Measurements from ENCODE around the gene LRFN5.
"Not testable (repeated sequence)": the region's sequence is repeated elsewhere in the genome, so short reads cannot be mapped to it uniquely, and the experiment has no call there.

The LRFN5 gene

GRCh38 chr14:41636492-41637392 is 30.1 kb downstream of the LRFN5 start:
- no peak for DNase-seq (ENCODE audit: low read depth in 2 of 2)

GRCh38 chr14:41641690-41642089 is 35.0 kb downstream of the LRFN5 start:
- no peak for DNase-seq (ENCODE audit: low read depth in 2 of 2)

DNA sequence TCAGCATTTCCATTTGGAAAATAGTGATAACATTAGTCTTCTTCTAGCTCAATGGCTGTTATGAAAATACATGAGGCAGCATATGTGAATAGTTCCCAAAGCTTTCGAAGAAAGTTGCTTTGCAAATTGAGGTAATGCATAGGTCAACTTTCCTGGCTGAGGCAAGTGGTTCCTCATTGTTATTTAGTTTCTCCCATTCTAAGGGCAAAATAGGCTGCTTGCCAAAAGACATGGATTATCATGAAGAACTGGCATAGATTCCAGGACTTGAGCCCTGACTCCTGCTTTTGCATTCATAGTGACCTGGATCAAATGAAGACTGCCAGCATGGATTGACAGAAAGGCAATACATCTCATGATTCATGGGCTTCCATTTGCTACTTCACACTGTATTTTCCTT is 35.7 kb downstream of the LRFN5 start:
- DNase-seq (ENCODE audit: low read depth in 2 of 2), result no peak

- DNase-seq (ENCODE audit: low read depth in 2 of 2), result no peak
Observed at GRCh38 chr14:41642789-41643188, 36.1 kb downstream of the LRFN5 start.

GRCh38 chr14:41644606-41645005 is 37.9 kb downstream of the LRFN5 start:
- no peak for DNase-seq (ENCODE audit: low read depth in 2 of 2)

GRCh38 chr14:41650802-41651201 is 44.1 kb downstream of the LRFN5 start:
- no peak for DNase-seq (ENCODE audit: low read depth in 2 of 2)

DNA sequence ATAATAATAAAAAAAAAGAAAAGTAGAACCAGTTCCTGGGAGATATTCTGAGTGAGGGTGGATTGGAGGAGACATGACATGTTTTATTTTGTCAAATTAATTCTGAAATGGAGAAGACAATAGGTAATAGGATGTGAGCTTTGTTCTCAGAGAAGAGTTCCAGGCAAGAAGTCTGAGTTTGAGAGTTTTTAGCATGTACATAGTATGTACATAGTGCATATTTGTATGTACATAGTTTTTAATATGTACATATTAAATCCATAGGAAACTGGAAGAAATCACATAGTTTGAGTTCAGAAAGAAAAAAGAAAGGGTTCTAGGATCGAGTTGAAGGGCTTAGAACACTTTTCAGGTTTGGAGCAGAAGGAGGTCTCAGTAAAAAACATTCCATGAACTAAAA is 47.5 kb downstream of the LRFN5 start:
- DNase-seq (ENCODE audit: low read depth in 2 of 2), result no peak

DNA sequence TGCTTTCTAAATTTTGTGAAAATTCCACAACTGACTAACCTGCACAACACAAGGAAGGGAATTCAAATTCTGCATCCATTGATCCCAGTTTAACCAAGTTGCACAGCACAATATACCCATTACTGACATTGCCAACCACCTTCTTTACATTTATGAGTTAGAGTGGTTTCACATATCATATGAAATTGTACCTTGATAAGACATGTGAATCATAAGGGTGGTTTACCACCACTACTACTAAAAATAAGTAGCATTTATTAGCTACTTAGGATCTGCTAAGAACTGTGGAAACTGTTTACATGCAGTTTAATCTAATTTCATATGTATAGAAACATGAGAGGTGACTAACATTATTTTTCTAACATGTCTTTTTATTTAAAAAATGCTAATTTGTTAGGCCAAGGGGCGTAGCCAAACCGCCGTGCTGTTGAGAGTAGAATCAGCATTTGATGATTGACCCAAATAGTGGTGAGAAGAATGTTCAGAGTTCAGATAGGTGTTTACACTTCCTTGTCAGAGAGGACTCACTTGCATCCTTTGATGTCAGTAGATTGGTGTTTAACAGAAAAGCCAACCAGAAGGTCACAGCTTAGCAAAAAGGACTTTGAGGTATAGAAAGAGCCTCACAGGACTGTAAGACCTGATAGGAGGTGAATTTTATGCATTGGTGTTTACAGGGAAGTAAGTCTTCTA is 56.2 kb downstream of the LRFN5 start:
- no peak for DNase-seq (ENCODE audit: low read depth in 2 of 2)

DNA sequence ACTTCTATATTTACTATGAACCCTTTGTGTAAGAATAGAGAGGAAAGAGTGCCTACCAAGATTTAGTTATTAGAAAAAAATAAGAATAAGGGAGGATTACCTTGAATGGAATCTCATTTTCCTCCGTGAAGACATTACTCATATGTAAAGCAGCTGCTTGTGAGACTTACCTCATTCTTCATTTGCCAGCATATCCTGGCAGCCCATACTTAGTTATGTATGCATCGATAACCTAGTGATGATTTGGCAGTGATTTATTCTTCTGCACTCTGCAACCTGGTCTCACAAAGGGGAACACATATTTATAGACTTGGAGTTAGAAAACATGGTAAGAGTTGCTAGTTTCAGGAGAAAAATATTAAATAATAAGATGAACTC is 56.8 kb downstream of the LRFN5 start:
- DNase-seq (ENCODE audit: low read depth in 2 of 2), result no peak

DNA sequence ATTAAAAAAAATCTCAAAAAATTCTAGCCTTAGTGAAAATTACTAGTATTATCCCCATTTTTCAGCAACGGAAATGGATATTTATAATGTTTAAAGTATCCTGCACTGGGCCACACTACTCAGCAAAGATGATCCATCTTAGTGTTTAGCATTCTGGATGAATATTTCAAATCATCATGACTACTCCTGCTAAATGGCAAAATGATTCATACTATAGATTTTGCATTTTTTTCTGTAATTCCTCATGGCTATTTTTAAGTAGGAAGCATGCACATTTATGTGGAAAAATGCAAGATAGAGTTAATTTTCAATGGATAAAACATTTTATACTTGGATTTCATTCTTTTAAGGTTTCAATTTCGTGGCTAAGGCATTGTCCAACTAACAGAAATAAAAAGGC is 59.6 kb downstream of the LRFN5 start:
- no peak for DNase-seq (ENCODE audit: low read depth in 2 of 2)

DNA sequence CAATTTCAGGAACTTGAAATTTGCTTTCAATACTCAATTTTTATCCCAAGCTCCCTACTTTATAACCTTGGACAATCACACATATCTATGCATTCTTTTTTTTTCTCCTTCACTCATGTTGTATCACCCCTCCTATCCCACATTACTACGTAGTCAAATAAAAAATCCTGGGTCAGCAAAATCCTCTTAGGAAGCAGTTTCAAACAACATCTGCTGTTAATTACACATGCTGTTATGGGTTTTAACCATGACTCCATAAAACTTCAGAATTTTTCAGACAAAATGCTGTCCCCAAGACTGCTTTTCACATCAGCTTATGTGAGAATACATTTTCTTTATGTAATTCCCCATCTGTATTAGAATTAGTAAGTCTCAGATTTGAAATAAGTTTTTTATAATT is 61.7 kb downstream of the LRFN5 start:
- no peak for DNase-seq (ENCODE audit: low read depth in 2 of 2)

GRCh38 chr14:41673601-41674000 is 66.9 kb downstream of the LRFN5 start:
- DNase-seq (ENCODE audit: low read depth in 2 of 2), result not testable (repeated sequence)

GRCh38 chr14:41674511-41674971 is 67.9 kb downstream of the LRFN5 start:
- not testable (repeated sequence) for DNase-seq (ENCODE audit: low read depth in 2 of 2)

- DNase-seq (ENCODE audit: low read depth in 2 of 2), result no peak
Observed at GRCh38 chr14:41699486-41699885, 92.8 kb downstream of the LRFN5 start.

GRCh38 chr14:41718477-41719166 is 111.9 kb downstream of the LRFN5 start:
- DNase-seq (ENCODE audit: low read depth in 2 of 2), result no peak

GRCh38 chr14:41739203-41739602 is 132.5 kb downstream of the LRFN5 start:
- no peak for DNase-seq (ENCODE audit: low read depth in 2 of 2)

- DNase-seq (ENCODE audit: low read depth in 2 of 2), result no peak
Observed at GRCh38 chr14:41743140-41743539, 136.5 kb downstream of the LRFN5 start.

DNA sequence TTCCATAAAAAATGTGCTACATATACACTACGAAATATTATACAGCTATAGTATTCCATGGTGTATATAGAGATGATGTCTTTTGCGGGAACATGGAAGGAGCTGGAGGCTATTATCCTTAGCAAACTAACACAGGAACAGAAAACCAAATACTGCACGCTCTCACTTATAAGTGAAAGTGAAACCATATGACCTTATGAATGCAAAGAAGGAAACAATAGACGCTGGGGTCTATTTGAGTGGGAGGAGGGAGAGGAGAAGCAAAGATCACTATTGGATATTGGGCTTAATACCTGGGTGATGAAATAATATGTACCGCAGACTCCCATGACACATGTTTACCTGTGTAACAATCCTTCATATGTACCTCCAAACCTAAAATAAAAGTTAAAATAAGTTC is 142.8 kb downstream of the LRFN5 start:
- DNase-seq (ENCODE audit: low read depth in 2 of 2), result no peak

DNA sequence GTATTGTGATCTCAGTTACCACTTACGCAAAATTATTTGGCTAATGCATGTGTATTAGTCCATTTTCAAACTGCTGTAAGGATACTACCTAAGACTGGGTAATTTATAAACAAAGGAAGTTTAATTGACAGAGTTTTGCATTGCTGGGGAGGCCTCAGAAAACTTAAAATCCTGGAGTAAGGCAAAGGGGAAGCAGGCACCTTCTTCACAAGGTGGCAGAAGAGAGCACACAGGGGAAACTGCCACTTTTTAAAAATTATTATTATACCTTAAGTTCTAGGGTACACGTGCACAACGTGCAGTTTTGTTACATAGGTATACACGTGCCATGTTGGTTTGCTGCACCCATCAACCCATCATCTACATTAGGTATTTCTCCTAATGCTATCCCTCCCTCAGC is 143.9 kb downstream of the LRFN5 start:
- DNase-seq (ENCODE audit: low read depth in 2 of 2), result not testable (repeated sequence)

- DNase-seq (ENCODE audit: low read depth in 2 of 2), result no peak
Observed at GRCh38 chr14:41758011-41758665, 151.5 kb downstream of the LRFN5 start.

DNA sequence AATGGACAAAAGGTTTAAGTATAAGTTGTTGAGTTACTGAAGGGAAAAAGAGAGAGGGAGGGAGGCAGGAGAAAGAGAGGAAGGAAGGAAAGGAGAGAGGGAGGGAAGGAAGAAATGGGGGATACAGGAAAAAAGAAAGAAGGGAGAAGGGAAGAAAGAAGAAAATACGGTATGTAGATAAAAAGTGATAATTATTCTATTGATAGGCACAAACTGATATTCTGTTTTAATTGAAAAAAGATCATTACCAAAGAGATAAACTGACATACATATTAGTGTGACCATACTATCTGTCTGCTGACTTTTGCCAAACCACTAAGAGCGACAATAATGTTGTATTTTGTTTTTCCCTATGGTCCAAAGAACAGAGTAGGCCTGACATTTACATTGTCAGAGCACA is 154.5 kb downstream of the LRFN5 start:
- no peak for DNase-seq (ENCODE audit: low read depth in 2 of 2)

GRCh38 chr14:41766772-41767171 is 160.1 kb downstream of the LRFN5 start:
- DNase-seq (ENCODE audit: low read depth in 2 of 2), result no peak
